ENCODE results near the gene HIVEP2.

HIVEP2 gene

GRCh38 chr6:142937986-142938385 is 7.0 kb downstream of the HIVEP2 start:
- TF ChIP-seq SPI1 (IDR thresholded peaks at IDR 0.05; ENCODE audit: borderline replicate concordance, low read depth) (no peak), POLR2AphosphoS5 (IDR thresholded peaks at IDR 0.05; ENCODE audit: low read depth) (no peak), GABPA (IDR thresholded peaks at IDR 0.05; ENCODE audit: low read depth) (no peak)
- TF ChIP-seq, protein P1, sequence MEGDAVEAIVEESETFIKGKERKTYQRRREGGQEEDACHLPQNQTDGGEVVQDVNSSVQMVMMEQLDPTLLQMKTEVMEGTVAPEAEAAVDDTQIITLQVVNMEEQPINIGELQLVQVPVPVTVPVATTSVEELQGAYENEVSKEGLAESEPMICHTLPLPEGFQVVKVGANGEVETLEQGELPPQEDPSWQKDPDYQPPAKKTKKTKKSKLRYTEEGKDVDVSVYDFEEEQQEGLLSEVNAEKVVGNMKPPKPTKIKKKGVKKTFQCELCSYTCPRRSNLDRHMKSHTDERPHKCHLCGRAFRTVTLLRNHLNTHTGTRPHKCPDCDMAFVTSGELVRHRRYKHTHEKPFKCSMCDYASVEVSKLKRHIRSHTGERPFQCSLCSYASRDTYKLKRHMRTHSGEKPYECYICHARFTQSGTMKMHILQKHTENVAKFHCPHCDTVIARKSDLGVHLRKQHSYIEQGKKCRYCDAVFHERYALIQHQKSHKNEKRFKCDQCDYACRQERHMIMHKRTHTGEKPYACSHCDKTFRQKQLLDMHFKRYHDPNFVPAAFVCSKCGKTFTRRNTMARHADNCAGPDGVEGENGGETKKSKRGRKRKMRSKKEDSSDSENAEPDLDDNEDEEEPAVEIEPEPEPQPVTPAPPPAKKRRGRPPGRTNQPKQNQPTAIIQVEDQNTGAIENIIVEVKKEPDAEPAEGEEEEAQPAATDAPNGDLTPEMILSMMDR (IDR thresholded peaks at IDR 0.05; ENCODE audit: insufficient read depth, low read length), result no peak
- TF ChIP-seq, protein P2, sequence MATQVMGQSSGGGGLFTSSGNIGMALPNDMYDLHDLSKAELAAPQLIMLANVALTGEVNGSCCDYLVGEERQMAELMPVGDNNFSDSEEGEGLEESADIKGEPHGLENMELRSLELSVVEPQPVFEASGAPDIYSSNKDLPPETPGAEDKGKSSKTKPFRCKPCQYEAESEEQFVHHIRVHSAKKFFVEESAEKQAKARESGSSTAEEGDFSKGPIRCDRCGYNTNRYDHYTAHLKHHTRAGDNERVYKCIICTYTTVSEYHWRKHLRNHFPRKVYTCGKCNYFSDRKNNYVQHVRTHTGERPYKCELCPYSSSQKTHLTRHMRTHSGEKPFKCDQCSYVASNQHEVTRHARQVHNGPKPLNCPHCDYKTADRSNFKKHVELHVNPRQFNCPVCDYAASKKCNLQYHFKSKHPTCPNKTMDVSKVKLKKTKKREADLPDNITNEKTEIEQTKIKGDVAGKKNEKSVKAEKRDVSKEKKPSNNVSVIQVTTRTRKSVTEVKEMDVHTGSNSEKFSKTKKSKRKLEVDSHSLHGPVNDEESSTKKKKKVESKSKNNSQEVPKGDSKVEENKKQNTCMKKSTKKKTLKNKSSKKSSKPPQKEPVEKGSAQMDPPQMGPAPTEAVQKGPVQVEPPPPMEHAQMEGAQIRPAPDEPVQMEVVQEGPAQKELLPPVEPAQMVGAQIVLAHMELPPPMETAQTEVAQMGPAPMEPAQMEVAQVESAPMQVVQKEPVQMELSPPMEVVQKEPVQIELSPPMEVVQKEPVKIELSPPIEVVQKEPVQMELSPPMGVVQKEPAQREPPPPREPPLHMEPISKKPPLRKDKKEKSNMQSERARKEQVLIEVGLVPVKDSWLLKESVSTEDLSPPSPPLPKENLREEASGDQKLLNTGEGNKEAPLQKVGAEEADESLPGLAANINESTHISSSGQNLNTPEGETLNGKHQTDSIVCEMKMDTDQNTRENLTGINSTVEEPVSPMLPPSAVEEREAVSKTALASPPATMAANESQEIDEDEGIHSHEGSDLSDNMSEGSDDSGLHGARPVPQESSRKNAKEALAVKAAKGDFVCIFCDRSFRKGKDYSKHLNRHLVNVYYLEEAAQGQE (IDR thresholded peaks at IDR 0.05; ENCODE audit: insufficient replicate concordance, low read depth), result no peak
- no peaks in the 10 kb centered on the region for H3K27me3 ChIP-seq (ENCODE audit: insufficient read depth, poor library complexity, severe bottlenecking)
- no peak overlapping the region for H3K27ac ChIP-seq (replicated peaks)
- DNase-seq (ENCODE audit: low read depth in 1 of 2, low spot score in 1 of 2), result no peak
- no peak overlapping the region for H3K4me3 ChIP-seq (replicated peaks; ENCODE audit: insufficient read depth, low read length)

DNA sequence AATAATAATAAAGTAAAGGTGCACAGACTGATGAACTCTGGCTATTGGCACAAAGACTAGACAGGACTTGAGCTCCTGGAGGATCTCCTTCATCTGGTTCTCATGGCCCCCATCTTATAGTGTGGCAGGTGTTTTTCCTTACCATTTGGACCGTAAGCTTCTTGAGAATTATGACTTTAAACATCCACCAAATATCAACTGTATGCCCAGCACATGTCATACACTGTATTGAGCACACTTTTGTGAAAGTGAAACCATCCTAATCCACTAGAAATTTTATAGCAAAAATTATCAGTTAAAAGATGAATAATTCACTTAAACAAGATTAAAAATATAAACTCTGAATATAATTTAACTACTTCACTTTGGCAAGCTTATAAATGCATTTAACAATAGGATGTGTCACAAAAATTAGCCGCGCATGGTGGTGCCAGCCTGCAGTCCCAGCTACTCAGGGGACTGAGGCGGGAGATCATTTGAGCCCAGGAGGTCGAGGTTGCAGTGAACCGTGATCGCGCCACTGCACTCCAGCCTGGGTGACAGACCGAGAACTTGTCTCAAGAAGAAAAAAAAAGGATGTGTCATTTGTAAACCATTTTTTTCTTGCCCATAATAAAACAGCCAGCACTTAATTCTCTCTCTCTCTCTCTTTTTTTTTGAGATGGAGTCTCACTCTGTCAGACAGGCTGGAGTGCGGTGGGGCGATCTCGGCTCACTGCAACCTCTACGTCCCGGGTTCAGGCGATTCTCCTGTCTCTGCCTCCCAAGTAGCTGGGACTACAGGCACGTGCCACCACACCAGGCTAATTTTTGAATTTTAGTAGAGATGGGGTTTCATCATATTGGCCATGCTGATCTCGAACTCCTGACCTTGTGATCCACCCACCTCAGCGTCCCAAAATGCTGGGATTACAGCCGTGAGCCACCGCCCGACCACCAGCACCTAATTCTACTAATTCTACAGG is 9.1 kb downstream of the HIVEP2 start:
- no peak overlapping the region for H3K4me3 ChIP-seq (replicated peaks; ENCODE audit: insufficient read depth, low read length)
- no peak overlapping the region for H3K27ac ChIP-seq (replicated peaks)

DNA sequence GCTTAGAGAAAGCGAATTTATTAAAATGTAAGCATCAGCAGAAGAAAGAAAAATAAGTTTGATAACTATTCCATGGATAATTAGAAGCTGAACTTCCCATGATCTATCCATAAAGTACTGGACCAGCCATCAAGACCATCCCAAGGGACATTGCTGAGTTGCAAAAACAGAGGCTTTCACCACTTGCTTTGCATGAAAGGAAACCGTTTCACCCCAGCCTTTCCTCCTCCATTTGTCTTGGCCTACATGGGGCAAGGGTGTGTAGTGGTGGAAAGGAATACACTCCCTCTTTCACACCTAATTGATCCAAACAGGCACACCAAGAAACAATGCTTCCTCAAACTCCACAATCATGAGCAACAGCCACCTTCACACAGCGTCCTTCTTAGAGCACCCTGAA is 10.4 kb downstream of the HIVEP2 start:
- Histone ChIP-seq H3K4me3 (replicated peaks; ENCODE audit: insufficient read depth, low read length) (no peak overlapping the region), H3K27ac (replicated peaks) (no peak overlapping the region), H3K27me3 (ENCODE audit: insufficient read depth, poor library complexity, severe bottlenecking) (no peaks in the 10 kb centered on the region)
- DNase-seq (ENCODE audit: low read depth in 1 of 2, low spot score in 1 of 2), result no peak
- TF ChIP-seq POLR2AphosphoS5 (IDR thresholded peaks at IDR 0.05; ENCODE audit: low read depth) (no peak), SPI1 (IDR thresholded peaks at IDR 0.05; ENCODE audit: borderline replicate concordance, low read depth) (no peak), GABPA (IDR thresholded peaks at IDR 0.05; ENCODE audit: low read depth) (no peak)
- TF ChIP-seq, protein P1 (IDR thresholded peaks at IDR 0.05; ENCODE audit: insufficient read depth, low read length), result no peak
- TF ChIP-seq, protein P2 (IDR thresholded peaks at IDR 0.05; ENCODE audit: insufficient replicate concordance, low read depth), result no peak

More for the DNA sequence above, 9.1 kb downstream of the HIVEP2 start:
- H3K27me3 ChIP-seq (ENCODE audit: insufficient read depth, poor library complexity, severe bottlenecking), result no peaks in the 10 kb centered on the region
- TF ChIP-seq, protein P1 (IDR thresholded peaks at IDR 0.05; ENCODE audit: insufficient read depth, low read length), result no peak
- TF ChIP-seq POLR2AphosphoS5 (IDR thresholded peaks at IDR 0.05; ENCODE audit: low read depth) (no peak), GABPA (IDR thresholded peaks at IDR 0.05; ENCODE audit: low read depth) (no peak), SPI1 (IDR thresholded peaks at IDR 0.05; ENCODE audit: borderline replicate concordance, low read depth) (no peak)
- TF ChIP-seq, protein P2 (IDR thresholded peaks at IDR 0.05; ENCODE audit: insufficient replicate concordance, low read depth), result no peak
- no peak for DNase-seq (ENCODE audit: low read depth in 1 of 2, low spot score in 1 of 2)

Measured in HL-60 (cell line).